K562 (cell line): ENCODE measurements around the gene CLEC10A. TPM values are rescaled to one million over a fixed set of nuclear protein-coding genes. Genes with fewer than 3 reads are reported as not detected.

Experiments
- ATAC-seq: fragments of 200-7000 bp; cut with Tn5 transposase; 3 replicates; pipeline ENCODE4 v1.9.1; 2020; ENCODE audit warnings: moderate library complexity
- BruUV-seq: library from RNA; stranded (reverse); fragments of 400-500 nt; replicated peaks from 2 replicates; lab custom pipeline; 2021; lab: Mats Ljungman, UMichigan
- CTCF ChIA-PET: fragments of 300-600 bp; formaldehyde crosslinking; extraction: SDS; loops from one replicate; lab custom pipeline; 2021; ENCODE audit warnings: low intra/inter-chr PET ratio; lab: Yijun Ruan, JAX
- POLR2A ChIA-PET: fragments of 300-600, 350-650 bp; sonication (Branson Sonifier 250); formaldehyde crosslinking; extraction: SDS; loops from one replicate; lab custom pipeline; 2021; ENCODE audit warnings: antibody characterized with exemption, inconsistent platforms; lab: Yijun Ruan, JAX
- DNase-seq, 4 experiments: peaks; one replicate each; pipeline versions ENCODE4 v3.0.0 to v3.0.0-alpha.2; 2011 to 2018; ENCODE audit warnings: low spot score in 3 of 4, mixed read lengths in 3 of 4; ENCODE audit errors: extremely low read depth in 1 of 4
- FAIRE-seq: peaks from 2 replicates; lab custom pipeline; 2011; peaks lifted over from hg19 to GRCh38; lab: Jason Lieb, UNC
- H2AFZ ChIP-seq: 2 replicates; pipeline ENCODE4 v1.6.0; 2011; ENCODE audit warnings: low read depth, low read length, control low read depth, inconsistent platforms
- H3K27ac ChIP-seq: fragments of 200-600 bp; 3 replicates; pipeline ENCODE4 v1.8.0; 2011; ENCODE audit warnings: low read depth, mild to moderate bottlenecking, control low read depth, inconsistent platforms, low read length, moderate library complexity, mixed read lengths; ENCODE audit errors: extremely low read depth
- H3K27me3 ChIP-seq, 2 experiments: fragments of 300-600 bp in 1 of 2; 2 replicates in 1 of 2; 3 replicates in 1 of 2; pipeline versions ENCODE4 v1.6.0 to v1.8.0; 2011; ENCODE audit warnings: inconsistent platforms in 2 of 2, low read length in 2 of 2, mild to moderate bottlenecking in 1 of 2, mixed read lengths in 1 of 2, moderate library complexity in 1 of 2; ENCODE audit not compliant: control insufficient read depth in 2 of 2, insufficient read depth in 2 of 2
- H3K36me3 ChIP-seq: fragments of 300-600 bp; 3 replicates; pipeline ENCODE4 v1.8.0; 2011; ENCODE audit warnings: mild to moderate bottlenecking, low read length, inconsistent platforms; ENCODE audit not compliant: control insufficient read depth, insufficient read depth
- H3K4me1 ChIP-seq, 2 experiments: fragments of 200-600 bp in 1 of 2; replicated peaks in 1 of 2; 2 replicates in 1 of 2; 3 replicates in 1 of 2; pipeline versions ENCODE4 v1.5.1 to v1.8.0; 2011; ENCODE audit warnings: inconsistent platforms in 2 of 2, low read length in 2 of 2, mild to moderate bottlenecking in 1 of 2, mixed read lengths in 1 of 2, moderate library complexity in 1 of 2; ENCODE audit not compliant: control insufficient read depth in 2 of 2, insufficient read depth in 2 of 2
- H3K4me2 ChIP-seq: 2 replicates; pipeline ENCODE4 v1.6.1; 2011; ENCODE audit warnings: low read length, control low read depth, inconsistent platforms, mixed read lengths; ENCODE audit not compliant: insufficient read depth
- H3K4me3 ChIP-seq: fragments of 200-600 bp; sonication (generic), shearing (Covaris generic); 2 replicates; pipeline ENCODE4 v1.5.1; 2016; ENCODE audit warnings: control low read depth, inconsistent platforms
- H3K79me2 ChIP-seq: fragments of 200-600 bp; 3 replicates; pipeline ENCODE4 v1.8.0; 2011; ENCODE audit warnings: low read length, inconsistent platforms; ENCODE audit not compliant: control insufficient read depth, insufficient read depth
- H3K9ac ChIP-seq, 2 experiments: 2 replicates each; pipeline versions ENCODE4 v1.6.0 to v1.6.1; 2011; ENCODE audit warnings: low read depth in 2 of 2, low read length in 2 of 2, control low read depth in 1 of 2, inconsistent platforms in 1 of 2, mild to moderate bottlenecking in 1 of 2, mixed read lengths in 1 of 2; ENCODE audit not compliant: insufficient read depth in 1 of 2
- H3K9me1 ChIP-seq: one replicate; pipeline ENCODE4 v1.6.0; 2011; ENCODE audit warnings: inconsistent platforms, mild to moderate bottlenecking, low read length, moderate library complexity; ENCODE audit not compliant: control insufficient read depth, insufficient read depth
- H3K9me3 ChIP-seq: replicated peaks from 2 replicates; pipeline ENCODE4 v1.5.1; 2011; ENCODE audit warnings: low read depth, low read length, inconsistent platforms; ENCODE audit not compliant: control insufficient read depth, insufficient read depth
- H4K20me1 ChIP-seq: replicated peaks from 2 replicates; pipeline ENCODE4 v1.6.1; 2011; ENCODE audit warnings: low read length, inconsistent platforms, mixed read lengths; ENCODE audit not compliant: control insufficient read depth, insufficient read depth
- ARID2 ChIP-seq: fragments of 450-650 bp; IDR thresholded peaks from 2 replicates; pipeline ENCODE4 v1.6.1; 2017; ENCODE audit warnings: antibody characterized with exemption, mild to moderate bottlenecking
- BCL6 ChIP-seq: fragments of 250-450 bp; sonication (Bioruptor Pico); IDR thresholded peaks from 2 replicates; pipeline ENCODE4 v1.4.0; 2020
- CAMTA2 ChIP-seq: fragments of 250-450 bp; sonication (Bioruptor Pico); conservative IDR thresholded peaks from 2 replicates; pipeline ENCODE4 v1.5.1; 2022
- FOXA1 ChIP-seq: fragments of 450-650 bp; IDR thresholded peaks from 2 replicates; pipeline ENCODE4 v1.6.1; 2016; ENCODE audit warnings: mild to moderate bottlenecking, borderline replicate concordance
- MTA2 ChIP-seq: fragments of 450-650 bp; IDR thresholded peaks from 2 replicates; pipeline ENCODE4 v1.6.1; 2016; ENCODE audit warnings: low read depth
- POLR2AphosphoS5 ChIP-seq: IDR thresholded peaks from 2 replicates; pipeline ENCODE4 v1.6.1; 2011; ENCODE audit warnings: mild to moderate bottlenecking, low read depth, low read length, moderate library complexity; ENCODE audit not compliant: control insufficient read depth, insufficient read depth
- SMAD2 ChIP-seq: fragments of 150-350 bp; IDR thresholded peaks from 2 replicates; pipeline ENCODE4 v1.6.1; 2014; ENCODE audit warnings: low read depth, mild to moderate bottlenecking, low read length
- SUPT5H ChIP-seq: fragments of 450-650 bp; IDR thresholded peaks from 2 replicates; pipeline ENCODE4 v1.6.1; 2016
- TAL1 ChIP-seq: fragments of 450-650 bp; IDR thresholded peaks from 2 replicates; pipeline ENCODE4 v1.6.1; 2016; ENCODE audit warnings: mild to moderate bottlenecking
- TCF3 ChIP-seq: sonication (generic); formaldehyde crosslinking; IDR thresholded peaks from 2 replicates; pipeline ENCODE4 v1.4.0; 2020; ENCODE audit warnings: mild to moderate bottlenecking, missing genetic modification reagents
- TEAD4 ChIP-seq, 2 experiments: sonication (generic) in 1 of 2; formaldehyde crosslinking in 1 of 2; IDR thresholded peaks; 2 replicates each; pipeline versions ENCODE4 v1.6.1 to v1.8.0; 2012 to 2022; ENCODE audit warnings: borderline replicate concordance in 1 of 2, inconsistent platforms in 1 of 2, low read length in 1 of 2, mild to moderate bottlenecking in 1 of 2, missing genetic modification reagents in 1 of 2
- ZNF311 ChIP-seq: fragments of 250-450 bp; sonication (Bioruptor Pico); IDR thresholded peaks from 2 replicates; pipeline ENCODE4 v1.4.0; 2020; ENCODE audit warnings: mild to moderate bottlenecking, moderate library complexity
- ZNF316 ChIP-seq: fragments of 450-650 bp; IDR thresholded peaks from 2 replicates; pipeline ENCODE4 v1.6.1; 2016
- WGBS: fragments of 100-300 bp; shearing (Covaris generic); methylation state at CpG from one replicate; pipeline ENCODE4 v1.1.6; 2016; ENCODE audit warnings: low coverage, mixed read lengths; ENCODE audit not compliant: insufficient coverage; ENCODE audit errors: missing lambda C conversion rate; 5-methylcytosine and 5-hydroxymethylcytosine counted together
- in situ Hi-C: fragments of 300-500 bp; cut with MboI; formaldehyde crosslinking; loops from 4 replicates; pipeline ENCODE4 v1.15.0; 2018; ENCODE audit warnings: inconsistent platforms, mixed read lengths
- intact Hi-C: fragments of 100-400 bp; cut with micrococcal nuclease; formaldehyde crosslinking; loops from 2 replicates; pipeline ENCODE4 v1.14.2; 2022
- polyA plus RNA-seq, 8 experiments: library from polyadenylated mRNA; depleted of rRNA in 4 of 8; stranded (reverse) in 5 of 8; unstranded in 3 of 8; fragments of >200 nt; fragmentation: Nextera tagmentation in 2 of 8; fragmentation: Illumina TruSeq in 1 of 8; extraction: Ambion mirVana in 2 of 8; extraction: Trizol in 1 of 8; gene quantifications; 2 replicates each; pipeline versions ENCODE4 v1.2.1 to v1.2.3, GENCODE V29; 2011 to 2014; ENCODE audit warnings: inconsistent platforms in 1 of 8, missing spikeins in 1 of 8
- total RNA-seq, 7 experiments: library from RNA; depleted of rRNA in 6 of 7; stranded (reverse); fragments of >200 nt in 6 of 7; fragmentation: Illumina TruSeq in 2 of 7; extraction: Trizol in 2 of 7; gene quantifications; 2 replicates each; pipeline versions ENCODE4 v1.2.1 to v1.2.3, GENCODE V29; 2011 to 2021; ENCODE audit warnings: low replicate concordance in 1 of 7
- TF ChIP-seq, protein P1 (sequence below): fragments of 450-650 bp; IDR thresholded peaks from 2 replicates; pipeline ENCODE4 v1.6.1; 2016
- TF ChIP-seq, protein P2 (sequence below): fragments of 450-650 bp; formaldehyde crosslinking; IDR thresholded peaks from 2 replicates; pipeline ENCODE4 v1.4.0; 2022; ENCODE audit warnings: mild to moderate bottlenecking, moderate library complexity
- TF ChIP-seq, protein P3 (sequence below): fragments of 450-650 bp; IDR thresholded peaks from 2 replicates; pipeline ENCODE4 v1.6.1; 2014; ENCODE audit warnings: low read depth, mild to moderate bottlenecking, moderate library complexity, borderline replicate concordance

Gene CLEC10A
- total and polyA plus RNA-seq, 9 of the 15 experiments (the other 6 are each of a cell fraction or from before 2014, with no cell fraction given): 0.04 to 0.11 (median 0.05) TPM; not detected in 6

DNA sequence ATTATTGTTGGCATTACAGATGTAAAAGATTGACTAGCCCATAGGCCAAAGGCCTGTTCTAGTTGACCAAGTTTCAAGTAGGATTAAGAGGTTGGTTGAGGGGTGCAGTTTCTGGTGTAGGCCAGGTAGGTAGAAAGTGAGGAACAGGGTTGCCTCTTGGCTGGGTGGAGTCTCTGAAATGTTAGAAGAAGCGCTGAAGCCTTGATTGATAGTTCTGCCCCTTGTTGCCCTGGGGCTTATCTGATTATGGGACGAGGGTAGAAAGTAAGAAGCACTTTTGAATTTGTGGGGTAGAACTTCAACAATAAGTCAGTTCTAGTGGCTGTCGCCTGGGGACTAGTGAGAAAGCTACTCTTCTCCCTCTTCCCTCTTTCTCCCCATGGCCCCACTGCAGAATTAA, 51.0 kb downstream of the CLEC10A start (continued):
- TF ChIP-seq TAL1 (no peak), TEAD4 (IDR thresholded peaks at IDR 0.05; ENCODE audit: low read length) (no peak), TEAD4 (CRISPR knock-in tag; IDR thresholded peaks at IDR 0.05; ENCODE audit: borderline replicate concordance) (no peak)
- TF ChIP-seq, protein P1, sequence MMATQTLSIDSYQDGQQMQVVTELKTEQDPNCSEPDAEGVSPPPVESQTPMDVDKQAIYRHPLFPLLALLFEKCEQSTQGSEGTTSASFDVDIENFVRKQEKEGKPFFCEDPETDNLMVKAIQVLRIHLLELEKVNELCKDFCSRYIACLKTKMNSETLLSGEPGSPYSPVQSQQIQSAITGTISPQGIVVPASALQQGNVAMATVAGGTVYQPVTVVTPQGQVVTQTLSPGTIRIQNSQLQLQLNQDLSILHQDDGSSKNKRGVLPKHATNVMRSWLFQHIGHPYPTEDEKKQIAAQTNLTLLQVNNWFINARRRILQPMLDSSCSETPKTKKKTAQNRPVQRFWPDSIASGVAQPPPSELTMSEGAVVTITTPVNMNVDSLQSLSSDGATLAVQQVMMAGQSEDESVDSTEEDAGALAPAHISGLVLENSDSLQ: peak; percentile 58

DNA sequence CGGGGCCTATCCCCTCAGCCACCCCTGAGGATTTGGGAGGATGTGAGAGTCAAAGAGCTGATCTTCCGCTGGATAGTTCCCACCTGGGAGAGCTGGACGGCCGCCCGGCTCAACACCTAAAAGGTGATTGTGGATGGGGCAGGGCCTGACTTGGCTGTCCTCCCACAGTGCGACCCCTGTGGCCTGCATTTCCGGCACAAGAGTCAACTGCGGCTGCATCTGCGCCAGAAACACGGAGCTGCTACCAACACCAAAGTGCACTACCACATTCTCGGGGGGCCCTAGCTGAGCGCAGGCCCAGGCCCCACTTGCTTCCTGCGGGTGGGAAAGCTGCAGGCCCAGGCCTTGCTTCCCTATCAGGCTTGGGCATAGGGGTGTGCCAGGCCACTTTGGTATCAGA, 52.7 kb downstream of the CLEC10A start:
- ChIA-PET CTCF (no interaction called here), POLR2A (interaction anchor here (0.6 to 0.9 kb wide), 5 partner anchors 8 to 1861 kb away, joined by 3 to 5 read pairs (median 3); partner anchors contain the start of gene SLC16A13)
- intact Hi-C loops (no loop called here), in situ Hi-C loops (loop anchor here (25.0 kb wide), 1 partner anchor 535 kb away; the partner anchor contains the start of genes SENP3 and TNFSF13)
- DNase-seq (no peak), ATAC-seq (no peak), FAIRE-seq (no peak)
- Histone ChIP-seq H3K9me3 (no peaks in the 10 kb centered on the region), H3K79me2 (peaks cover 16% of the 10 kb centered on the region), H2AFZ (no peak overlapping the region), H3K4me1 (peaks cover 24 to 31% of the 10 kb centered on the region in 2 experiments), H3K27me3 (no peaks in the 10 kb centered on the region), H3K36me3 (peaks cover 10% of the 10 kb centered on the region; the same call in 2 of the 3 replicates), H3K9ac (peak overlapping the region in 1 of 2 experiments; percentile 50; a peak in 1 of 4 replicates), H3K4me3 (no peak overlapping the region), H3K9me1 (no peaks in the 10 kb centered on the region), H3K27ac (no peak overlapping the region), H3K4me2 (no peak overlapping the region), H4K20me1 (no peaks in the 10 kb centered on the region)
- BruUV-seq: no TSS peak
- WGBS: 92% methylated on average over 2 of the region's 13 CpGs
- no peak for TF ChIP-seq ARID2
- TF ChIP-seq SMAD2: no peak
- no peak for TF ChIP-seq FOXA1
- TF ChIP-seq, protein P2, sequence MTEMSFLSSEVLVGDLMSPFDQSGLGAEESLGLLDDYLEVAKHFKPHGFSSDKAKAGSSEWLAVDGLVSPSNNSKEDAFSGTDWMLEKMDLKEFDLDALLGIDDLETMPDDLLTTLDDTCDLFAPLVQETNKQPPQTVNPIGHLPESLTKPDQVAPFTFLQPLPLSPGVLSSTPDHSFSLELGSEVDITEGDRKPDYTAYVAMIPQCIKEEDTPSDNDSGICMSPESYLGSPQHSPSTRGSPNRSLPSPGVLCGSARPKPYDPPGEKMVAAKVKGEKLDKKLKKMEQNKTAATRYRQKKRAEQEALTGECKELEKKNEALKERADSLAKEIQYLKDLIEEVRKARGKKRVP (CRISPR knock-in tag): no peak
- TF ChIP-seq ZNF311: no peak
- TF ChIP-seq BCL6 (CRISPR knock-in tag): no peak
- no peak for TF ChIP-seq SUPT5H
- TF ChIP-seq ZNF316: no peak
- TF ChIP-seq CAMTA2: no peak
- TF ChIP-seq POLR2AphosphoS5: no peak
- TF ChIP-seq, protein P3, sequence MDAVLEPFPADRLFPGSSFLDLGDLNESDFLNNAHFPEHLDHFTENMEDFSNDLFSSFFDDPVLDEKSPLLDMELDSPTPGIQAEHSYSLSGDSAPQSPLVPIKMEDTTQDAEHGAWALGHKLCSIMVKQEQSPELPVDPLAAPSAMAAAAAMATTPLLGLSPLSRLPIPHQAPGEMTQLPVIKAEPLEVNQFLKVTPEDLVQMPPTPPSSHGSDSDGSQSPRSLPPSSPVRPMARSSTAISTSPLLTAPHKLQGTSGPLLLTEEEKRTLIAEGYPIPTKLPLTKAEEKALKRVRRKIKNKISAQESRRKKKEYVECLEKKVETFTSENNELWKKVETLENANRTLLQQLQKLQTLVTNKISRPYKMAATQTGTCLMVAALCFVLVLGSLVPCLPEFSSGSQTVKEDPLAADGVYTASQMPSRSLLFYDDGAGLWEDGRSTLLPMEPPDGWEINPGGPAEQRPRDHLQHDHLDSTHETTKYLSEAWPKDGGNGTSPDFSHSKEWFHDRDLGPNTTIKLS: no peak
- no peak for TF ChIP-seq MTA2
- TF ChIP-seq TCF3 (CRISPR knock-in tag): no peak
